SHP77 (cell line): Measurements from ENCODE around the gene SLC2A4RG.
A peak's percentile ranks its signal among the peaks of the same experiment; 100 is the strongest.
"Not testable (repeated sequence)": the region's sequence is repeated elsewhere in the genome, so short reads cannot be mapped to it uniquely, and the experiment has no call there.

Experiments
- DNase-seq, 2 experiments: peaks; one replicate each; lab custom pipeline; 2025; lab: John Stamatoyannopoulos, UW

The SLC2A4RG gene

GRCh38 chr20:63714858-63715257 is 24.7 kb upstream of the SLC2A4RG start:
- no peak for DNase-seq

GRCh38 chr20:63718996-63719395 is 20.6 kb upstream of the SLC2A4RG start:
- DNase-seq, result no peak

- DNase-seq, result not testable (repeated sequence)
These were observed 16.5 kb upstream of the SLC2A4RG start for GRCh38 chr20:63722967-63723622.

- not testable (repeated sequence) for DNase-seq
These were observed 9.3 kb upstream of the SLC2A4RG start for GRCh38 chr20:63730189-63730733.

- no peak for DNase-seq
These were observed 8.2 kb upstream of the SLC2A4RG start for GRCh38 chr20:63731410-63731809.

- DNase-seq, result no peak
These were observed 7.2 kb upstream of the SLC2A4RG start for GRCh38 chr20:63732118-63733095.

- DNase-seq, result no peak
These were observed 6.5 kb upstream of the SLC2A4RG start for GRCh38 chr20:63733117-63733516.

- DNase-seq, result no peak
These were observed 5.9 kb upstream of the SLC2A4RG start for GRCh38 chr20:63733579-63734081.

GRCh38 chr20:63734111-63734945 is 5.2 kb upstream of the SLC2A4RG start:
- no peak for DNase-seq

GRCh38 chr20:63734946-63735858 is 4.4 kb upstream of the SLC2A4RG start:
- no peak for DNase-seq

- DNase-seq, result no peak
These were observed 3.5 kb upstream of the SLC2A4RG start, which contains the start of gene LIME1 for GRCh38 chr20:63735859-63736718. LIME1 (plus strand) TSS chr20:63736664; CDS start chr20:63737550, 886 bp downstream.

GRCh38 chr20:63736893-63737694 is 2.5 kb upstream of the SLC2A4RG start:
- DNase-seq, result no peak

- no peak for DNase-seq
These were observed 2.0 kb upstream of the SLC2A4RG start for GRCh38 chr20:63737695-63737944.

GRCh38 chr20:63737945-63738686 is 1.5 kb upstream of the SLC2A4RG start:
- DNase-seq, result no peak

- peak in 1 of 2 experiments; percentile 37 for DNase-seq
These were observed 868 bp upstream of the SLC2A4RG start for GRCh38 chr20:63738687-63739129.

- DNase-seq, result no peak
These were observed 572 bp downstream of the SLC2A4RG start for GRCh38 chr20:63740070-63740626.

GRCh38 chr20:63740627-63741353 is 1.2 kb downstream of the SLC2A4RG start:
- peak; percentile 80 to 86 for DNase-seq
